Suprapubic skin (tissue), 4 donors: ENCODE results near the gene ANO2. TPM values are rescaled to one million over a fixed set of nuclear protein-coding genes. Genes with fewer than 3 reads are reported as not detected.
"Not testable (repeated sequence)": the region's sequence is repeated elsewhere in the genome, so short reads cannot be mapped to it uniquely, and the experiment has no call there.

ENCODE experiments used
- DNase-seq, 2 donors: peaks; one replicate each; pipeline ENCODE4 v3.0.0-alpha.2; 2019; ENCODE audit warnings: low spot score in 2 of 2
- H3K27ac ChIP-seq: fragments of 200-600 bp; sonication (generic); one replicate; pipeline ENCODE4 v1.5.1; 2019
- H3K27me3 ChIP-seq: fragments of 200-600 bp; sonication (generic); one replicate; pipeline ENCODE4 v1.5.1; 2019
- H3K36me3 ChIP-seq: fragments of 200-600 bp; sonication (generic); one replicate; pipeline ENCODE4 v1.5.1; 2019
- H3K4me1 ChIP-seq: fragments of 200-600 bp; sonication (generic); one replicate; pipeline ENCODE4 v1.5.1; 2019
- H3K4me3 ChIP-seq: fragments of 200-600 bp; sonication (generic); one replicate; pipeline ENCODE4 v1.5.1; 2019; ENCODE audit warnings: mild to moderate bottlenecking
- H3K9me3 ChIP-seq: fragments of 200-600 bp; sonication (generic); one replicate; pipeline ENCODE4 v1.5.1; 2019
- EP300 ChIP-seq: sonication (generic); formaldehyde crosslinking; IDR thresholded peaks from one replicate; pipeline ENCODE4 v1.6.1; 2017; ENCODE audit warnings: antibody characterized with exemption
- POLR2A ChIP-seq, 2 donors: fragments of 450-650 bp; IDR thresholded peaks; one replicate each; pipeline ENCODE4 v1.6.1; 2017; ENCODE audit warnings: antibody characterized with exemption in 2 of 2, mild to moderate bottlenecking in 2 of 2, moderate library complexity in 2 of 2
- POLR2AphosphoS5 ChIP-seq, 3 donors: sonication (generic); formaldehyde crosslinking; IDR thresholded peaks; one replicate each; pipeline ENCODE4 v1.6.1; 2017; ENCODE audit warnings: antibody characterized with exemption in 3 of 3
- WGBS: methylation state at CpG from one replicate; pipeline ENCODE4 v1.1.5; 2018; 5-methylcytosine and 5-hydroxymethylcytosine counted together
- total RNA-seq, 4 donors: library from RNA; depleted of rRNA; stranded (reverse); fragments of >200 nt; gene quantifications; one replicate each; pipeline ENCODE4 v1.1.0, GENCODE V29; 2016
- TF ChIP-seq, protein P1 (sequence below), 2 donors: fragments of 200-600 bp in 1 of 2; fragments of 450-650 bp in 1 of 2; sonication (generic) in 1 of 2; IDR thresholded peaks; one replicate each; pipeline ENCODE4 v1.5.1; 2016 to 2019; ENCODE audit warnings: antibody characterized with exemption in 2 of 2, mild to moderate bottlenecking in 1 of 2, moderate library complexity in 1 of 2

ANO2 gene
- total RNA-seq, 4 donors from 2014 or later, result 1.1 to 9.7 (median 2.0) TPM

DNA sequence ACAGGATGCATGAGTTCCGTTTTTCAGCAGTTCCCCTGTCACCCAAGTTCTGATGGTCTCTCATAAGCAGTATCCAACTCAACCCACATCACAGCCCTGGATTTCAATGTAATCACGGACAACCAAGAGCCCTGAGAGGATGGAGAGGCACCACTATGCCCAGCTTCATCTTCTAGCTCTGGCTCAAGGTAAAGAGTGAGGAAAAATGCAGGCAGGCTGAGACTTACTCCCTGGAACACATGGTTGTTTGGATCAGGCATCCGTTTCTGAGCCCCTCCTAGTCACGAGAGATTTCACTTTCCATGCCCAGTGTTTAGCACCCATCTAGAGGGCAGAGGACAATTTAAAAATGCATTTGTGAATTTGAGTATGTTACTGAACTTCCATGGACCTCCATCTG lies 45.0 kb downstream of the ANO2 start:
- Histone ChIP-seq H3K4me3 (no peak overlapping the region), H3K36me3 (no peaks in the 10 kb centered on the region), H3K27me3 (peaks cover 18% of the 10 kb centered on the region), H3K9me3 (no peaks in the 10 kb centered on the region), H3K4me1 (no peaks in the 10 kb centered on the region), H3K27ac (no peak overlapping the region)
- no peak for TF ChIP-seq POLR2AphosphoS5 (IDR thresholded peaks at IDR 0.05)
- TF ChIP-seq EP300, result no peak
- TF ChIP-seq POLR2A (IDR thresholded peaks at IDR 0.05), result no peak
- TF ChIP-seq, protein P1, sequence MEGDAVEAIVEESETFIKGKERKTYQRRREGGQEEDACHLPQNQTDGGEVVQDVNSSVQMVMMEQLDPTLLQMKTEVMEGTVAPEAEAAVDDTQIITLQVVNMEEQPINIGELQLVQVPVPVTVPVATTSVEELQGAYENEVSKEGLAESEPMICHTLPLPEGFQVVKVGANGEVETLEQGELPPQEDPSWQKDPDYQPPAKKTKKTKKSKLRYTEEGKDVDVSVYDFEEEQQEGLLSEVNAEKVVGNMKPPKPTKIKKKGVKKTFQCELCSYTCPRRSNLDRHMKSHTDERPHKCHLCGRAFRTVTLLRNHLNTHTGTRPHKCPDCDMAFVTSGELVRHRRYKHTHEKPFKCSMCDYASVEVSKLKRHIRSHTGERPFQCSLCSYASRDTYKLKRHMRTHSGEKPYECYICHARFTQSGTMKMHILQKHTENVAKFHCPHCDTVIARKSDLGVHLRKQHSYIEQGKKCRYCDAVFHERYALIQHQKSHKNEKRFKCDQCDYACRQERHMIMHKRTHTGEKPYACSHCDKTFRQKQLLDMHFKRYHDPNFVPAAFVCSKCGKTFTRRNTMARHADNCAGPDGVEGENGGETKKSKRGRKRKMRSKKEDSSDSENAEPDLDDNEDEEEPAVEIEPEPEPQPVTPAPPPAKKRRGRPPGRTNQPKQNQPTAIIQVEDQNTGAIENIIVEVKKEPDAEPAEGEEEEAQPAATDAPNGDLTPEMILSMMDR (IDR thresholded peaks at IDR 0.05), result no peak
- 47% methylated on average over 4 of the region's 4 CpGs for WGBS
- no peak for DNase-seq

DNA sequence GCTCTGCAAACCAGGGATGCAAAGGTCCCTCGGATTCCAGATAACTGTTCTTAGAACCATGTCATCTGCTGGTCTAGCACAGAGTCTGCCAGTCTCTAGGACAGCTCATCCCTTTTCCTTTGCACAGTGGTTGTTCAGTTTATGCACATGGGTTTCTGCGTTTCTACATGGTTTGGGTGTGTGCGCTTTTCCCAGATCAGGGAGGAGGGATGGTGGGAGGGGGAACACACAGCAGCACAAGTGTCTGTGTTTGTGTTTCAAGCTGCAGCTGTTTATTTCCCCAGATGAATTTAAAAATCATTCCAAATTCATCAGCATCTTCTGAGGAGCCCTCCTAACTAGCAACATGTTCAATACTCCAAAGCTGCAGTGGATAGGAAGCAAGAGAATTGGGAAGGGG lies 45.4 kb downstream of the ANO2 start:
- H3K36me3 ChIP-seq, result no peaks in the 10 kb centered on the region
- H3K27me3 ChIP-seq, result peaks cover 15% of the 10 kb centered on the region
- no peak overlapping the region for H3K27ac ChIP-seq
- WGBS, result 71% methylated on average over 3 of the region's 3 CpGs
- TF ChIP-seq, protein P1 (IDR thresholded peaks at IDR 0.05), result no peak
- no peak for TF ChIP-seq POLR2A (IDR thresholded peaks at IDR 0.05)
- no peak for TF ChIP-seq POLR2AphosphoS5 (IDR thresholded peaks at IDR 0.05)
- no peak for TF ChIP-seq EP300
- no peak overlapping the region for H3K4me3 ChIP-seq
- H3K9me3 ChIP-seq, result no peaks in the 10 kb centered on the region
- H3K4me1 ChIP-seq, result no peaks in the 10 kb centered on the region
- no peak for DNase-seq

GRCh38 chr12:5898874-5899273 lies 46.2 kb downstream of the ANO2 start:
- DNase-seq, result no peak
- Histone ChIP-seq H3K27me3 (peaks cover 15% of the 10 kb centered on the region), H3K4me3 (no peak overlapping the region), H3K9me3 (no peaks in the 10 kb centered on the region), H3K36me3 (no peaks in the 10 kb centered on the region), H3K4me1 (no peaks in the 10 kb centered on the region), H3K27ac (no peak overlapping the region)
- 94% methylated on average over 3 of the region's 3 CpGs for WGBS
- TF ChIP-seq EP300 (no peak), POLR2A (IDR thresholded peaks at IDR 0.05) (no peak)
- TF ChIP-seq, protein P1 (IDR thresholded peaks at IDR 0.05), result no peak

DNA sequence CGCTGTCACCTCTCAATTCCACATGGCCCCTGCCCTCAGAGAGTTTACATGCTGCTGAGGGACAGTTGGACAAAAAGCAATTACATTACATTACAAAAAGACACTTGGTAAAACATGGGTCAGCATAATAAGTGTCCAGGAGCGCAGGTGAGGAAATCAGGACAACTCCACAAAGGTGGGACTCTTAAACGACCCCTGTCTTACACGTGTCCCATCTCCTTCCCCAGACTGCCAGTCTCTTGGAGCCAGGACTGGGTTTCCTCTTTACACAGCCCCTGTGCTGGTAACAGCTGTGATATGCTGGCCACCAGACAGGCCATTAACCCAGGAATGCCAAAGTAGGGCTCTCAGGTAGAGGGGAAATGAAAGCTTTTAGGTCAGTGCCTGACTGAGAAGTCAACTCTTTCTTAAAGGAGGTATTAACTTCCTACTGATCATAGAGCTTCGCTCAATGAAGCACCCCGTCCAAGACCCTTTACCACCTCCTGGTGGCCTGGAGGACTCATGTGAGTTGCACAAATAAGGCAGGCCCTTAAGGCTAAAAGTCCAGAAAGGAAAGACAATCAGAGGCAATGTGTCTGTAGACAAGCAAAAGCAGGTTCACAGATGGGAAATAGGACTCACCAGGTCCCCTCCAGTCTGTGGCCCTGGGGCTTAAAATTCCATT lies 55.5 kb downstream of the ANO2 start:
- H3K36me3 ChIP-seq, result no peaks in the 10 kb centered on the region
- peaks cover 6% of the 10 kb centered on the region for H3K27me3 ChIP-seq
- DNase-seq, result no peak
- no peaks in the 10 kb centered on the region for H3K9me3 ChIP-seq
- H3K27ac ChIP-seq, result no peak overlapping the region
- no peaks in the 10 kb centered on the region for H3K4me1 ChIP-seq
- 98% methylated on average over 5 of the region's 6 CpGs for WGBS
- H3K4me3 ChIP-seq, result no peak overlapping the region
- TF ChIP-seq EP300, result no peak
- no peak for TF ChIP-seq POLR2A (IDR thresholded peaks at IDR 0.05)
- TF ChIP-seq, protein P1 (IDR thresholded peaks at IDR 0.05), result no peak
- TF ChIP-seq POLR2AphosphoS5 (IDR thresholded peaks at IDR 0.05), result no peak

DNA sequence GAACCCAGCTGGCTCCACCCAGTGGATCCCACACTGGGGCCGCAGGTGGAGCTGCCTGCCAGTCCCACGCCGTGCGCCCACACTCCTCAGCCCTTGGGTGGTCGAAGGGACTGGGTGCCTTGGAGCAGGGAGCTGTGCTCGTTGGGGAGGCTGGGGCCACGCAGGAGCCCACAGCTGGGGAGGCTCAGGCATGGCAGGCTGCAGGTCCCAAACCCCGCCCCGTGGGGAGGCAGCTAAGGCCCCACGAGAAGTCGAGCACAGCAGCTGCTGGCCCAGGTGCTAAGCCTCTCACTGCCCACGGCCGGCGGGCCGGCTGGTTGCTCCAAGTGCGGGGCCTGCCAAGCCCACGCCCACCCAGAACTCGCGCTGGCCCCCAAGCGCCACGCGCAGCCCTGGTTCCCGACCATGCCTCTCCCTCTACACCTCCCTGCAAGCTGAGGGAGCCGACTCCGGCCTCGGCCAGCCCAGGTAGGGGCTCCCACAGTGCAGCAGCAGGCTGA lies 56.2 kb downstream of the ANO2 start:
- no peaks in the 10 kb centered on the region for H3K4me1 ChIP-seq
- 92% methylated on average over 2 of the region's 26 CpGs for WGBS
- no peak overlapping the region for H3K4me3 ChIP-seq
- no peaks in the 10 kb centered on the region for H3K9me3 ChIP-seq
- H3K27me3 ChIP-seq, result peaks cover 11% of the 10 kb centered on the region
- H3K36me3 ChIP-seq, result no peaks in the 10 kb centered on the region
- H3K27ac ChIP-seq, result no peak overlapping the region
- DNase-seq, result no peak
- no peak for TF ChIP-seq POLR2AphosphoS5 (IDR thresholded peaks at IDR 0.05)
- TF ChIP-seq POLR2A (IDR thresholded peaks at IDR 0.05), result no peak
- no peak for TF ChIP-seq EP300
- TF ChIP-seq, protein P1 (IDR thresholded peaks at IDR 0.05), result no peak

GRCh38 chr12:5887819-5888218 lies 57.2 kb downstream of the ANO2 start:
- not testable (repeated sequence) for H3K36me3 ChIP-seq, H3K9me3 ChIP-seq, DNase-seq, H3K4me1 ChIP-seq, H3K4me3 ChIP-seq, H3K27ac ChIP-seq
- 80% methylated on average over 16 of the region's 16 CpGs for WGBS
- H3K27me3 ChIP-seq, result peaks cover 14% of the 10 kb centered on the region
